GM19099 (cell line): Measurements from ENCODE around the gene NOP58.

Experiments used
- POLR2A ChIP-seq: IDR thresholded peaks from 3 replicates; pipeline ENCODE4 v1.6.1; 2011; ENCODE audit warnings: low read depth; ENCODE audit not compliant: insufficient read length; ENCODE audit errors: extremely low read depth

NOP58 gene

GRCh38 chr2:202339071-202339870, 73.7 kb downstream of the NOP58 start:
- no peak for TF ChIP-seq POLR2A

- no peak for TF ChIP-seq POLR2A
Observed at GRCh38 chr2:202344178-202344577, 78.6 kb downstream of the NOP58 start.

GRCh38 chr2:202346180-202346579, 80.6 kb downstream of the NOP58 start:
- no peak for TF ChIP-seq POLR2A
